NCI-H1930 (cell line): ENCODE results near the gene CTU2.

Source experiments
- DNase-seq, 2 experiments: peaks; one replicate each; lab custom pipeline; 2025; lab: John Stamatoyannopoulos, UW

The CTU2 gene

DNA sequence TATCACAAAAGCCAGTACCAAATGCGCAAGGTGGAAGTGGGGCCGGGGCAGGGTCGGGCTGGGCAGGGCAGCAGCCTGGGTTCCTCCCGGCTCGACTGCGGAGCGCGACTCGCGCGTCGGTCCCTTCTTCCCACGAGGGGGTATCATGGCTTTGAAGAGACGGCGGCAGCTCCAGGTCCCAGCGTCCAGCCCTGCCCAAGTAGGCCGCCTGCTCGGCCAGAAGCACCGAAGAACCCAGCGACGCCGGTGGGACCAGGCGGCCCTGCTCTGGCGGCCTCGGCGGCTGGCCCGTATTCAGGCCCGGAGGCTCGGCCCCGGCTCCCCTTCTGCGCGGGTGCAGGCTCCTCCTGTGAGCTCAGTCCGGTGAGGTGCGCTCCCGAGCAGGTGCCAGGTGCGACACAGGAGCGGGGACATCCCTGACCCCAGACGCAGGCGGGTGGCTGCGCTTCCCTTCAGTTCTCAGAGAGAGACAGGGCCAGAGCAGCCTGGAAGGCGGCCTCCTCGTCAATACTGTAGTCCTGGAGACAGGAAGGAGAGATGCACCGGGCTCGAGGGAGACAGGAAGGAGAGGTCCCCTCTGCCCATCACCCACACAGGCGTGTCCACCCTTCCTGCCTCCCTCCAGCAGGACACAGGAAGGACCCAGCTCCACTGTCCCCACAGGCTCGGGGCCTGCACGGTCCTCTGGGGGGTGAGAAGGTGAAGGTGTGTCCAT is 9.0 kb upstream of the CTU2 start:
- DNase-seq, result no peak

GRCh38 chr16:88697831-88698615 is 8.3 kb upstream of the CTU2 start:
- no peak for DNase-seq

DNA sequence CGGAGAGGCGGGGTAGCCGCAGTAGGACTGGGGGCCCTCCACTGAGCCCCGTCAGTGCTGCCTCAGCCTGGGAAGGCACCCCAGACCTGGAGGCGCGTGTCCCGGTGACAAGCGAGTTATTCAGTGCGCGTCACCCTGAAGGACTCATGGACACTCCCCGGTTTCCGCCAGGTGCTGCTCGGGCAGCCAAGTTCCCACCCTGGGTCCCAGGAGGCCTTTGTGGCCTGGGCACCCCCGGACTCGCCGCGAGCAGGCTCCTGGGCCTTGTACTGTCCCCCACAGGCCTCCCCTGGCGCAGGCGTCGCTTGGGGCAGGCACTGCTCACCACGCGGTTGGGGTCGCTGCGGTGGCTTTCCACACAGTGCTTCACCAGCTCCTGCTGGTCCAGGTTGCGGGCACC is 7.7 kb upstream of the CTU2 start:
- DNase-seq, result no peak

GRCh38 chr16:88699180-88699579 is 7.1 kb upstream of the CTU2 start:
- no peak for DNase-seq

- DNase-seq, result no peak
Measured at GRCh38 chr16:88700322-88700635, 6.0 kb upstream of the CTU2 start.

DNA sequence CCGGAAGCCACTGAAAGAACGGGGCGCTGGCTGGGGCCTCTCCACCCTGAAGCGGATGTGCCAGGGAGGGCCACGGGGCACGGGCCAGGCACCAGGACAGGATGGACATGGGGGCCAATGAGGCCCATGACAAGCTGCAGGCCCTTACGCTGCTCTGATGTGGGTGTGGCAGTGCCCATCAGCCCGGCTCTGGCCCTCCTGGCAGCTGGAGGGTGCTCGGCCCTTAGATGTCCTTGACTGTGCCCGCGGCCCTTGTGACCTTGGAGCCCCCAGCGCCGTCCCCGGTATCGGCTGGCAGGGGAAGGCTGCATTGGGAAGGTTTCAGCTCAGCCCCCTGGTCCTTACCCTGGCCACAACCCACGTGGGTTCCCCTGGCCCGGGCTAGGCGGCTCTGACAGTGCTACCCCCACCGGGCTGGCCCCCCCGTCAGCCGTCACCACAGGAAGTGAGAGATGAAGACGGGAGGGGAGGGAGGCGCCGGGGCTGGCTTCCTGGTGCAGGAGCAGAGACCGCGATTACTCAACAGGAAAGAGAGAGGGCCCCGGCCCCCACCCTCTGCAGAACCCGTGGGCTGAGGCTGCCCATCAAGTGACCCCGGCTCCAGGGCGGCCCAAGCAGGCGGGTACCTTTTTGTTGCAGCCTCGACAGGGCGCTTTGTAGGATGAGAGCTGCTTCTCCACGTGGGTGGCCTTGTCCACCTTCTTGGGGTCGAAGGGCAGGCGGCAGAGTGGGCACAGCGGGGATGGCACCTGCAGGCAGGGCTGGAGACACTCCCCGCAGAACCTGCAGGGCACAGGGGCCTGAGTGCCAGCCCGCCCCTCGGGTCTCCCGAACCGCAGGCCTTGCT is 5.4 kb upstream of the CTU2 start:
- no peak for DNase-seq

GRCh38 chr16:88701581-88702370 is 4.5 kb upstream of the CTU2 start:
- no peak for DNase-seq

- no peak for DNase-seq
Measured at GRCh38 chr16:88702371-88703210, 3.7 kb upstream of the CTU2 start.

DNA sequence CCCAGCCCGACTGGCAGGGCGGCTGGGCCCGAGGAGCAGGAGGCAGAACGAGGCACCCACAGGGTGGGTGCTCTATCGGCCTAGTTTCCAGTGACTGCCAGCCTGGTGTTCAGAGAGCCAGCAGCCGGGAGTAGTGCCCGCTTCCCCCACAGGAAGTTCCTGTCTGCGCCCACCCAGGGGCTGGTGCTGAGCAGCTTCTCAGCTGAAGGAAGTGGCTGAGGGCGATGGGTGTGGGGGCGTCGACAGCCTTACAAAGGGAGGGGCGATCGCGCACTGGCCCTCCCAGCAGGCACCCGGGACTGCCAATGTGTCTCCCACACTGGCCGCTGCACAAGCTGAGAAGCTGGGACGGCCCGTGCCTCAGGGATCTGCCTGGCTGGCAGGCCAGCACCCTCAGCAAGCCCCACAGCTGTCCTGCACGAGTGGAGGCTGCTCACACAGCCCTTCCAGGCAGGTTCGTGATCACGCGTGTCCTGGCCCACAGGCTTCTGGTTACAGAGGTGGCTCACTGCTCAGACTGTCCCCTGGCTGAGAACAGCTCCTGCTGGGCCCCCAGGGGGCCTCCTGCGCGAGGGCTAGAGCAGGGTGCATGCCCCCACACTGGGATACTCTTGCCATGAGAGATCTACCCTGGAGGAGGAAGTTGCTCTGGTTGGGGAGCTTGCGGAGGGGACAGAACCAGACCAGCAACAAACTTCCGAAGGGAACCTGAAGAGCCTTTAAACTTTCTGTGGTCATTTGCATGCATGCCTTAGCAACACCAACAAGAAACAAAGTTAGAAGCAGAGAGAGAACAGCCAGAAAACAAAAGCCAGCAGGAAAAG is 2.6 kb upstream of the CTU2 start:
- DNase-seq, result no peak

DNA sequence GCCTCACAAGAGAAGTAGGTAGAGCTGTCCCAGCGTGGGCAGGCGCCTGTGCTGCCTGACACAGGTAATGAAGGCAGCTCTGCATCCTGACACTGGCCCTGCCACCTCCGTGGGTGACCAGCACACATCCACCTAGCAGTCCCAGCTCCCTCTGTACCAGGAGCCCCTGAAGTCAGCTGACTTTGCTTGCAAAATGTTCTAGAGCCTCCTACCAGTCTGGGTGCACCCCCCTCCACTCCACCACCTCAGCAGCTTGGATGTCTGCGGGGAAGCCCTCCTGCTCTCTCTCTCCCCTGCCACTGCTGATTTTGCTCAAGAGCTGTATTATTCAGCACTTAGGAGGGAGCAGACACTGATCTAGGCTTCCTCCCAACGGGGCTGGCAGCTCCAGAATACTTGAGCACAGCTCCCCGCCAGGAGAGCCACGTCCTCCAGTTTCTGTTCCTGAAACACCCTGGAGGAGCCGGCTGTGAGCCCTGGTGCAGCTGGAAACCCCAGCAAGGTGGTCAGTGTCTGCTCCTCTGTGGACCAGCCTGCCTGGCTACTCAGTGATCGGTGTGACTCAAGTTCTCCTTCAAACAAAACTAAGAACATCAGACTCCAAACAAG is 1.1 kb upstream of the CTU2 start:
- DNase-seq, result no peak

DNA sequence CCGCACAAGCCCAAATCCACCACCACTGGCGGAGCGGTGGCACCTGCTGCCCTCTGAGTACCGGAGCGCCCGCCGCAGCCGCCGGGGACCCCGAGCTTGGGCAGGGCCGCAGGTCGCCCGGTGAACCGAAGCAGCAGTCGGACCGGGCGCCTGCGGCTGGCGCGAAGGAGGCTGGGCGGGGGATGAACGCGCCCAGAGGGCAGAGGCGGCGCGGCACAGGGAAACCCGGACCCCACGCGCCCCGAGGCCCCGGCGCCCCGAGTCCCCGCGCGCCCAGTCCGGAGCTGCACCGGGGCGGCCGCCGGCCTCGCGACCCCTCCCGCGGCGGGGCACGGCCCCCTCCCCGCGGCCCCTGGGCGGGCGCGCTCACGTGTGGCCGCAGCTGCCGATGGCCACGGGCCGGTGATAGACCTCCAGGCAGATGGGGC is 488 bp upstream of the CTU2 start:
- no peak for DNase-seq

DNA sequence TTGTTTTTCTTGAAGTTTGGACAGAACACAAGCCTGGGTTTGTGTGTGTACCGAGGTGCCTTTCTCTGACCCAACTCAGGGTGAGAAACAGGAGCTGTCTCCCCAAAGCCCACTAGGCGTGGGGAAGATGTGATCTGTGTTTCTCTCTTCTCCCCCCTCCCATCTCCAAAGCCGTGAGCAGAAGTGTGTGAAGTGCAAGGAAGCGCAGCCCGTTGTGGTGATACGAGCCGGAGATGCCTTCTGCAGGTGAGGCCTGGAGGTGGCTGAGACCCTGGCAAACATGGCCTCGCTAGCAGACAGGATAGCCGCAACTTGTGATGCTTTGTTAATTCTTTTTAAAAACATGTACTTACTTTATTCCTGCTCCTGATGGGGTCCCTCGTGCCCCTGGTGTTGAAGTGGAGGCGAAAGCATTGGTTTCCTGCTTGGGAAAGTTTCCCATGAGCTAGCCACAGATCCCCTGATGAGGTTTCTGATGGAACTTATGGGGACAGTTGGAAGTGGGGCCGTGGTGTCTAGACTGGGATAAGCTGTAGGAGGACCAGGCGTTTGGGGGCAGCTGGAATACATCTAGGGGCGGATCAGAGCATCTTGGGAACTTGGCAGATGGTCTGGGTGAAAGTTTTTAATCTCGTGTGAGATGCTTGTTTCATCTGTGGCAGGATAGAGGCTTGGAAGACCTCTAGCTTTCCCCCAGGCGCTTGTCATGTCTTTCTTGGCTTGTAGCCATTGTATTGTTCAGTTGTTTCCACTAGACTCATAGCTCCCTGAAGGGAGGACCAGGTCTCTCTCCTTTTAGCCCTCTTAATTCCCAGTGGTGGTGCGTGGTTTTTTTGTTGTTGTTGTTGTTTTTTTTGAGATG is 893 bp downstream of the CTU2 start:
- DNase-seq, result no peak

DNA sequence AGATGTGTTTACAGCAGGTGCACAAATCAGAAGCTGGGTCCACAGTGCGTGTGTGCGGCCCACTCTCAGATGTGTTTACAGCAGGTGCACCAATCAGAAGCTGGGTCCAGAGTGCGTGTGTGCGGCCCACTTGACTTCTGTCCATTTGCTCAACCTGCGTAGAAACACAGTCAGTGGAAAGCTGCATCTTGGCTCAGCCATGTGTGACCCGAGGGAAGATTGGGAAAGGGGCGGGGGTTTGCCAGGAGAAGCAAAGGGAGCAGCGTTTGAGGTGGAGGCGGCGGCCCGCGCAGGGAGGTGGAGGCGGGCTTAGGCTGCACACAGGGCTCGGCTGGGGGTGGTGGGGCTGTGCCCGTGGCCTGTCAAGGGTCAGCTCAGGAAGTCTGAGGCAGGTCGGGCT is 4.3 kb downstream of the CTU2 start:
- no peak for DNase-seq

DNA sequence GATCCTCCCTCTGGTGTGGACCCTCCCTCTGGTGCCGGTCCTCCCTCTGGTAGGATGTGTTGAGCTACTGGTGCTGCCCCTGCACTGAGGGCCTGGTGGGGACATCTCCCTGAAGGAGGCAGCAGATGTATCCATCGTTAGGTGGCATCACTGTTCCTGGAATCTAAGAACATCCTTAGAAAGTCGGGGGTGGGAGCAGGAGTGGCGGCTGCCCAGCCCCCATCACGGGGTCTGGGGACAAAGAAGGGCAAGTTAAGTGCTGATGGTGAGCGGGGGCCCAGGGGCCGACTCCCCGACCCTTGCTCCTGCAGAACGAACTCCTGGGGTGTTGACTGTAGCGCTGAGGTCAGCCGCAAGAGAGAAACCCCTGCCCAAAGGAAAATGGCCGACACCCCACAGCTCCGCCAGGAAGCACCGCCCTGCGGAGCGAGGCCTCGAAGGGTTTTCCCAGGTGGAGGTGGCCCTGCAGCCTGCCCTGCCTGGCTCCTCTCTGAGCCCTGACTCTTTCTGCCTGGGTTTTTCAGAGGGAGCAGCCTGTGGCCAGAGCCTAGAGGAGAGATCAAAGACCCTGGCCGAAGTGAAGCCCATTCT is 5.5 kb downstream of the CTU2 start:
- no peak for DNase-seq

GRCh38 chr16:88712362-88712979 is 6.2 kb downstream of the CTU2 start:
- no peak for DNase-seq

DNA sequence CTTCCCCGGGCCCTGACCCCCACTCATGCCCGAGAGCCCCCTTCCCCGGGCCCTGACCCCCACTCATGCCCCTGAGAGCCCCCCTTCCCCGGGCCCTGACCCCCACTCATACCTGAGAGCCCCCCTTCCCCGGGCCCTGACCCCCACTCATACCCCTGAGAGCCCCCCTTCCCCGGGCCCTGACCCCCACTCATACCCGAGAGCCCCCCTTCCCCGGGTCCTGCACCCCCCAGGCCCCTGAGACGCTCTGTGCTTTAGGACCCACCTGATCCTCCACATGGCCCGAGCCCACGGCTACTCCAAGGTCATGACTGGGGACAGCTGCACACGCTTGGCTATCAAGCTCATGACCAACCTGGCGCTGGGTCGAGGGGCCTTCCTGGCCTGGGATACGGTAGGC is 6.8 kb downstream of the CTU2 start:
- DNase-seq, result no peak

DNA sequence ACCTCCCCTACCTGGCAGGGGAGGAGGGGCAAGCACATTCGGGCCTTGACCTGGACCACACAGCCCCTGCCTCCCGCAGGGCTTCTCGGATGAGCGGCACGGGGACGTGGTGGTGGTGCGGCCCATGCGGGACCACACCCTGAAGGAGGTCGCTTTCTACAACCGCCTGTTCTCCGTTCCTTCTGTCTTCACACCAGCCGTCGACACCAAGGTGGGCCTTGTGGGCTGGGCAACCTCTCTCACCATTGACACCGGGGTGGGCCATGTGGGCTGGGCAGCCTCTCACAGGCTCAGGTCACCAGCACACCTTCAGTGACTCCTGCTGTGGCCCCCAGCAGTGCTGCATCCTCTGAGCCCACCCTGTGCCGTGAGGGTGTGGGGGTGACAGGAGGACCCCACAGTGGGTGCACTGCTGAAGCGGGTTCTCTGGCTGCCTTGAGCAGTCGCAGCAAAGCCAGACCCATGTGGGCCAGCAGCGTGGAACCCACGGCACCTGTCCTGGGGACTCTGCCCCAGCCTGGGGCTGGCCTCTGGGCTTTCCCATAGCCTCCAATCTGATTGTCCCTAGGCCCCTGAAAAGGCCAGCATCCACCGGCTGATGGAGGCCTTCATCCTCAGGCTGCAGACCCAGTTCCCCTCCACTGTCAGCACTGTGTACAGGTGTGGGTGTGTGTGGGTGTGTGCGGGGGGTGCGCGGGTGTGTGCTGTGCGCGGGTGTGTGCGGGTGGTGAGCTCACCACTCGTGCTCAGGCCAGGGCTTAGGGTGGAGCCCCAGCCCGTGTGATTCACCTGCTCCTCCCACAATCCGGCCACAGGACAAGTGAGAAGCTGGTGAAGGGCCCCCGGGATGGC is 7.5 kb downstream of the CTU2 start:
- no peak for DNase-seq
